Liver (tissue), 3 donors: ENCODE results near the gene AGBL4.

Experiments used
- CTCF ChIP-seq: fragments of 150-350 bp; IDR thresholded peaks from 2 replicates; pipeline ENCODE4 v1.5.1; 2017; ENCODE audit warnings: improper control_type of control experiment, low read depth, low read length; ENCODE audit not compliant: missing input control
- HNF4A ChIP-seq, 2 donors: conservative IDR thresholded peaks; 2 replicates each; pipeline ENCODE4 v1.6.1; 2016; ENCODE audit warnings: antibody characterized with exemption in 2 of 2, mild to moderate bottlenecking in 2 of 2
- MAX ChIP-seq: IDR thresholded peaks from 2 replicates; pipeline ENCODE4 v1.6.1; 2016; ENCODE audit warnings: antibody characterized with exemption
- RAD21 ChIP-seq, 2 donors: IDR thresholded peaks; 2 replicates each; pipeline ENCODE4 v1.6.1; 2016; ENCODE audit warnings: antibody characterized with exemption in 2 of 2, mild to moderate bottlenecking in 2 of 2
- REST ChIP-seq: IDR thresholded peaks from 2 replicates; pipeline ENCODE4 v1.6.1; 2016; ENCODE audit warnings: antibody characterized with exemption, mild to moderate bottlenecking
- RXRA ChIP-seq, 2 donors: IDR thresholded peaks; 2 replicates each; pipeline ENCODE4 v1.6.1; 2017 to 2018; ENCODE audit warnings: antibody characterized with exemption in 2 of 2, mild to moderate bottlenecking in 1 of 2
- TAF1 ChIP-seq: conservative IDR thresholded peaks from 2 replicates; pipeline ENCODE4 v1.6.1; 2016; ENCODE audit warnings: antibody characterized with exemption, mild to moderate bottlenecking
- ZBTB33 ChIP-seq: IDR thresholded peaks from 2 replicates; pipeline ENCODE4 v1.6.1; 2016; ENCODE audit warnings: antibody characterized with exemption
- donor health status: healthy.
- donor health status: healthy.

- TF ChIP-seq RAD21 (IDR thresholded peaks at IDR 0.05) (no peak), TAF1 (no peak), CTCF (no peak), MAX (no peak), REST (no peak), ZBTB33 (no peak), HNF4A (conservative IDR thresholded peaks at IDR 0.05) (no peak), RXRA (IDR thresholded peaks at IDR 0.05) (no peak)
Observed at GRCh38 chr1:49086327-49086726, 937.4 kb downstream of the AGBL4 start.
